ENCODE results near the gene STAT3. TPM values are rescaled to one million over a fixed set of nuclear protein-coding genes. Genes with fewer than 3 reads are reported as not detected.
"Not testable (repeated sequence)": the region's sequence is repeated elsewhere in the genome, so short reads cannot be mapped to it uniquely, and the experiment has no call there.

STAT3 gene
- total RNA-seq, 1 donor: 137 TPM

- peak in 1 of 3 donors; percentile 30 for DNase-seq (ENCODE audit: low read depth in 2 of 3, low spot score in 2 of 3)
Measured at GRCh38 chr17:42386777-42387657, 1.2 kb downstream of the STAT3 start.

GRCh38 chr17:42381898-42382297 is 6.3 kb downstream of the STAT3 start:
- DNase-seq (ENCODE audit: low read depth in 2 of 3, low spot score in 2 of 3): no peak

DNA sequence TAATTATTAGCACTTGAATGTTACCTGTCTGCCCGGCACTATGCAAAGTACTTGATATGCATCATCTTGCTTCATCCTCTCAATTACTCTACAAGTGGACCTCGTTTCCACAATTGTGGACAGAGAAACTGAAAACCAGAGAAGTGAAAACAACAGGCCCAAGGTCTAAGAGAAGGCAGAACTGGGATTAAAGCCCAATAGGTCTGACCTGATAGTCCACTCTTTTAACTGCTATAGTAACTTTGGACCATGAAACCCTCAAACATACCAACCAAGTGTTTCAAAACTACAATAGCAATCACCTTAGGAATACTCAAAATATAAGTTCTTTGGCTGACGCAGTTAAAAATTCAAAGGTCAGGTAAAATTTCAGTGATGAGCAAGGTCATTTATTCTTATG is 7.3 kb downstream of the STAT3 start:
- DNase-seq (ENCODE audit: low read depth in 2 of 3, low spot score in 2 of 3): no peak

GRCh38 chr17:42378959-42379594 is 9.2 kb downstream of the STAT3 start:
- DNase-seq (ENCODE audit: low read depth in 2 of 3, low spot score in 2 of 3): peak in 1 of 3 donors; percentile 35

- no peak for DNase-seq (ENCODE audit: low read depth in 2 of 3, low spot score in 2 of 3)
Measured at GRCh38 chr17:42378359-42378958, 9.8 kb downstream of the STAT3 start.

DNA sequence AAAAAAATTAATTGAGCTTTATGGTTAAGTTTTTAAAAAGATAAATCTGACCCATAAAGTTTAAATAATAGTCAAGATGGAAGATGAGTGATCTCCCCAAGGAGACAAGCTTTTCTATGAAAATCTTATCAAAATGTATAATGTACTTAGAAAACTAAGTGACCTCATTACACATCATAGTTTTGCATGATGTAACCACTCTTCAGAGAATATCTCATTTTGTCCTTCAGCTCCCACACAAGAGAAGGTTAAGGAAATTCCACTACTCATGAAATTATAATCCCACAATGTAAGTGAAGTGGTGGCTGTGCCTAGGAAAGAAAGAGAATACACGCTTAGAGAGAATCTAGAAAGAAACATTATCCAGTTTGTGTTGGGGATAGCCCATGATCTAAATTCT is 14.3 kb downstream of the STAT3 start:
- DNase-seq (ENCODE audit: low read depth in 2 of 3, low spot score in 2 of 3): no peak

DNA sequence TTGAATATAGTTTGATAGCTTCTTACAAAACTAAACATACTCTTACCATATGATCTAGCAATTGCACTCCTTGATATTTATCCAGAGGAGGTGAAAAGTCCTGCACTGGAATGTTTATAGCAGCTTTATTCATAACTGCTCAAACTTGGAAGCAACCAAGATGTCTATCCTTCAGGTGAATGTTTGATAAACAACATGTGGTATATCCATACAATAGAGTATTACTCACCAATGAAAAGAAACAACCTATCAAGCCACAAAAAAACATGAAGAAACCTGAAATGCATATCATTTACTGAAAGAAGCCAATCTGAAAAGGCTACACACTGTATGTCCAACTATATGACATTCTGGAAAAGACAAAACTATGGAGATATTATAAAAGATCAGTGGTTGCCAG is 16.1 kb downstream of the STAT3 start:
- no peak for DNase-seq (ENCODE audit: low read depth in 2 of 3, low spot score in 2 of 3)

- DNase-seq (ENCODE audit: low read depth in 2 of 3, low spot score in 2 of 3): not testable (repeated sequence)
Measured at GRCh38 chr17:42368797-42369561, 19.3 kb downstream of the STAT3 start.

DNA sequence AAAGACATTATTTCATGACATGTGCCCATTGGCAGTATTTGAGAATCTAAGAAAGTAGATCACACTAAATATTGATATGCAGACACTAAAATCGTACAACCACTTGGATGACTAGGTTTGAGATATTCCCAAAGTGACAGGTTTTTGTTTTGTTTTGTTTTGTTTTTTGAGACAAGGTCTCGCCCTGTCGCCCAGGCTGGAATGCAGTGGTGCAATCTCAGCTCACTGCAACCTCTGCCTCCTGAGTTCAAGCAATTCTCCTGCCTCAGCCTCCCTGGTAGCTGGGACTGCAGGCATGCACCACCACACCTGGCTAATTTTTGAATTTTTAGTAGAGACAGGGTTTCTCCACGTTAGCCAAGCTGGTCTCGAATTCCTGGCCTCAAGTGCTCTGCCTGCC is 19.9 kb downstream of the STAT3 start:
- DNase-seq (ENCODE audit: low read depth in 2 of 3, low spot score in 2 of 3): not testable (repeated sequence)

DNA sequence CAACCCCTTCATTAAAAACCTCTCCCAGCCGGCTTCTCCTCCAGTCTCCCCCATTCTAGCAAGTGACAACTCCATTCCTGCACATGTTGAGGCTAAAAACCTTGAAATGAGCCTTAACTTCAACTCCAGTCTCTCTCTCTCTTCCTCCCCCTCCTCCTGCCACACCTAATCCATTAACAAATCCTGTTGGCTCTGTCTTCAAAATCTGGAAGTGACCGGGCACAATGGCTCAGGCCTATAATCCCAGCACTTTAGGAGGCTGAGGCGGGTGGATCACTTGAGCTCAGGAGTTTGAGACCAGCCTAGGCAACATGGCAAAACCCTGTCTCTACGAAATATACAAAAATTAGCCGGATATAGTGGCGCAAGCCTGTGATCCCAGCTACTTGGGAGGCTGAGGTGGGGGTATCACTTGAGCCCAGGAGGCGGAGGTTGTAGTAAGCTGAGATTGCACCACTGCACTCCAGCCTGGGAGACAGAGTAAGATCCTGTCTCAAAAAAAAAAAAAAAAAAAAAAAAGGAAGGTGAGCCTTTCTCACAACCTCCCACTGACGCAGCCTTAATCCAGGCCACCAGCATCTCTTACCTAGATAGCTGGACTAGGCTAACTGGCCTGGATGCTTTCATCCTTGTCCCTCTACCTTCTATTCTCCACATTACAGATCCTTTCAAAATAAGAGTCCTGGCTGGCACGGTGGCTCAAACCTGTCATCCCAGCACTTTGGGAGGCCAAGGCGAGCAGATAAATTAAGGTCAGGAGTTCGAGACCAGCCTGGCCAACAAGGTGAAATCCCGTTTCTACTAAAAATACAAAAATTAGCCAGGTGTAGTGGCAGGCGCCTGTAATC is 21.8 kb downstream of the STAT3 start:
- not testable (repeated sequence) for DNase-seq (ENCODE audit: low read depth in 2 of 3, low spot score in 2 of 3)

DNA sequence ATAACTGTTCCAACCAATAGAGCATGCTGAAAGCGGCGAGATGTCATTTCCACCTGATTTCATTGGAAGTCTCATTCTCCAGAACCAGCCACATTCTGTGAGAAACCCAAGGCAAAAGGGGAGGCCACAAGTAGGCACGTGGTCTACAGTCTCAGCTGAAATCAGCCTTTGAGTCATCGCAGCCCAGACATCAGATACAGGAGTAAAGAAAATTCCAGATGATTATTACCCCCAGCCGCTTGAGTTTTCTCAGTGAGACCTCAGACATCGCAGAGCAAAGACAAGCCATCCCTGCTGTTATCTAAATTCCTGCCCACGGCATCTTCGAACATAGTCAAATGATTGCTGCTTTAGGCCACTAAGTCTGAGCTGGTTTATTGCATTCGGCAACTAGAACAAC is 23.1 kb downstream of the STAT3 start:
- no peak for DNase-seq (ENCODE audit: low read depth in 2 of 3, low spot score in 2 of 3)

DNA sequence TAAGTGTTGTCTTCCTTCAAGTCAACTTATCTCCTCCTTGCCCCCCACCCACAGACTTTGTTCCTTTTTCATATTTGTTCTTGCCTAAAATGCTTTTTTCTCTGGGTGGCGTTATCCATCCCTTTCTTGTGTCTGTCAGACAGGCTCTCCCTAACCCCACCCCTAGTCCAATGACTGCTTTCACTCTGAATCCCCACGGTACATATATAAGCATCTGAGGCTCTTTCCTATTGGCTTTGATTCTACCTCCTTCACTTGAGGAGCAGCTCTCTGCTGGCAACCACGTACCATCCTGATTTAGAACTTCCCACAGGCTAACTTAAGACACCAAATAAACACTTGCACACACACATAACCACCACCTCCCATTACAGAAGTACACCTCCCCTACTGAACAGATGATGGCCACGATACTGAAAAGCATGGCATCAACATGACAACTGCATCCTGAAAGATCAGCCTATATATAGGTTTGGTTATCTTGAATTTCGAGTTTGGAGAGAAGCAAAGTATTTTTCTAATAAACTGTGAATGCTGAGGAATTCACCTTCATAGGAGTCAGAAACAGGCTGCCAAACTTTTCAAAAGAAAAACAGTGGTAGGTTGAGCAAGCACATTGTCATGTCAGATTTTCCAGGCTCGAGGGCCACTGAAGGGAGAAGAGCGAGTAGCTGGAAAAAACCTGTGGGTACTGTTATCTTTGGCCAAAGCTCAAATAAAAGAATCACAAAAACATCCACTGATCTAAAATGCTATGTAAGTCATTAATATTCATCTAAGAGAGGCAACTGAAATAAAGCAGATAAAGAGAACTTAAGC is 24.3 kb downstream of the STAT3 start:
- DNase-seq (ENCODE audit: low read depth in 2 of 3, low spot score in 2 of 3): peak in 1 of 3 donors; percentile 57

GRCh38 chr17:42363231-42363630 is 25.0 kb downstream of the STAT3 start:
- DNase-seq (ENCODE audit: low read depth in 2 of 3, low spot score in 2 of 3): no peak

GRCh38 chr17:42362245-42362961 is 25.8 kb downstream of the STAT3 start:
- no peak for DNase-seq (ENCODE audit: low read depth in 2 of 3, low spot score in 2 of 3)

GRCh38 chr17:42361781-42362186 is 26.5 kb downstream of the STAT3 start:
- no peak for DNase-seq (ENCODE audit: low read depth in 2 of 3, low spot score in 2 of 3)

GRCh38 chr17:42360388-42360787 is 27.9 kb downstream of the STAT3 start:
- DNase-seq (ENCODE audit: low read depth in 2 of 3, low spot score in 2 of 3): not testable (repeated sequence)

GRCh38 chr17:42359133-42359532 is 29.1 kb downstream of the STAT3 start:
- DNase-seq (ENCODE audit: low read depth in 2 of 3, low spot score in 2 of 3): no peak

DNA sequence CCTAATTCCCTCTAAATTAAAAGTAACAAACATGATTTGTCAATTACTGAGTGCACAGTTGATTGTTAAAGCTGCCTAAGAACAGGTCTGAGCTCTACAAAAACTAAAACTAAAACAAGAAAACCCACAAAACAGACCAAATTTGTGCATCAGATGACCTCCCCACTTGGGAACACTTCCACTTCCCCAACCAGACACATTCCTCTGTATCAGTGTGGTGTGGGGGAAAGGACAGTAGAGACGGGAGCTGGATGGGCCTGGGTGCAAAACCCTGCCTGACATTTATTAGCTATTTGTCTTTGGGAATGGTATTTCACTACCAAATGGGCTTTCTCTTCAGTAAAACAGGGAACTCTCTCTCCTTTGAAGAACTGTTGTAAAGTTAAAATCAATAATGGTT is 29.8 kb downstream of the STAT3 start:
- no peak for DNase-seq (ENCODE audit: low read depth in 2 of 3, low spot score in 2 of 3)

All from hematopoietic multipotent progenitor cell (in vitro differentiated cells).